Measurements from ENCODE around the gene ATG5.

The ATG5 gene

DNA sequence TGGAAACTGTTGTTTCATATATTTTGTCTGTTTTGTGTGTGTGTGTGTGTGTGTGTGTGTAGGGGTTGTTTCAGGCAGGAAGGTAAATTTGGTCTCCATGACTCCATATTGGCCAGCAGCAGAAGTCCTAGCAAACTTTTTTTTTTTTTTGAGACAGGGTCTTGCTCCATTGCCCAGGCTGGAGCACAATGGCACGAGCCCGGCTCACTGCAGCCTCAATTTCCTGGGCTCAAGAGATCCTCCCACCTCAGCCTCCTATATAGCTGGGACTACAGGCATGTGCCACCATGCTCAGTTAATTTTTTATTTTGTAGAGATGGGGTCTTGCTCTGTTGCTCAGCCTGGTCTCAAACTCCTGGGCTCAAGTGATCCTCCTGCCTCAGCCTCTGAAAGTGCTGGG lies 163.7 kb downstream of the ATG5 start:
- Histone ChIP-seq H3K27me3 (ENCODE audit: insufficient read depth, insufficient read length) (no peaks in the 10 kb centered on the region), H3K9ac (ENCODE audit: insufficient read length, low read depth) (no peak overlapping the region), H3K9me3 (ENCODE audit: insufficient read depth, low read length) (no peaks in the 10 kb centered on the region), H3K4me1 (ENCODE audit: insufficient read depth, insufficient read length) (peaks cover 4% of the 10 kb centered on the region), H3K4me3 (ENCODE audit: insufficient read length, low read depth) (no peak overlapping the region), H3K36me3 (ENCODE audit: insufficient read depth, insufficient read length, low read length) (no peaks in the 10 kb centered on the region)
- TF ChIP-seq SUZ12 (IDR thresholded peaks at IDR 0.05; ENCODE audit: extremely low read depth, insufficient read depth, insufficient read length) (no peak), ZNF274 (IDR thresholded peaks at IDR 0.05; ENCODE audit: low read depth, low read length) (no peak), YY1 (IDR thresholded peaks at IDR 0.05; ENCODE audit: insufficient read depth, insufficient read length) (no peak)
- no peak for DNase-seq (ENCODE audit: low read depth, low spot score)

DNA sequence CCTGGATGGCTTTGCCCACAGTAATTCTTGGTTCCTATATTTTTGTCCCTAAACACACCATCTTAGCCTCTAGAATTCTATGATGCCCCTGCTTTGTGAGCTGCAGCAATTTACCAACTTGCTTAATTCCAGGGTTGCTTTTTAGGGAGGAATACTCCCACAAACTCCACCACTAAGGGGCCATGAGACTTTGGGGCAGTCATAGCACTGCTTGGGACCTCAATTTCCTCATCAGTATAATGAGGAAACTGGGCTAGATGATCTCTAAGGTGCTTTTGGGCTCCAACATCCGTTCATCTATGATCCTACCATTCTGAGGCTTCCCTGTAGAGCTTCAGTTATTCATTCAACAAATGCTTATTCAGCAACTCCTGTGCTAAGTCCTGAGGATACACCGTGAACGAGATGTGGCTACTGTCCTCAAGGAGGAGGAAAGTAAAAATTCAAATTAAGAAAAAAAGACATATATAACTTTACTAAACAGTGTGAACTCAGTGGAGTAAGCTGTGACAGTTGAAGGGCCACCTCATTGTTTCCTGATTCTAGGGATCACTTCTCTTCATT lies 164.2 kb downstream of the ATG5 start:
- Histone ChIP-seq H3K9me3 (ENCODE audit: insufficient read depth, low read length) (no peaks in the 10 kb centered on the region), H3K9ac (ENCODE audit: insufficient read length, low read depth) (no peak overlapping the region), H3K27me3 (ENCODE audit: insufficient read depth, insufficient read length) (no peaks in the 10 kb centered on the region), H3K36me3 (ENCODE audit: insufficient read depth, insufficient read length, low read length) (no peaks in the 10 kb centered on the region), H3K4me3 (ENCODE audit: insufficient read length, low read depth) (no peak overlapping the region), H3K4me1 (ENCODE audit: insufficient read depth, insufficient read length) (peaks cover 4% of the 10 kb centered on the region)
- no peak for DNase-seq (ENCODE audit: low read depth, low spot score)
- TF ChIP-seq YY1 (IDR thresholded peaks at IDR 0.05; ENCODE audit: insufficient read depth, insufficient read length) (no peak), ZNF274 (IDR thresholded peaks at IDR 0.05; ENCODE audit: low read depth, low read length) (no peak), SUZ12 (IDR thresholded peaks at IDR 0.05; ENCODE audit: extremely low read depth, insufficient read depth, insufficient read length) (no peak)

DNA sequence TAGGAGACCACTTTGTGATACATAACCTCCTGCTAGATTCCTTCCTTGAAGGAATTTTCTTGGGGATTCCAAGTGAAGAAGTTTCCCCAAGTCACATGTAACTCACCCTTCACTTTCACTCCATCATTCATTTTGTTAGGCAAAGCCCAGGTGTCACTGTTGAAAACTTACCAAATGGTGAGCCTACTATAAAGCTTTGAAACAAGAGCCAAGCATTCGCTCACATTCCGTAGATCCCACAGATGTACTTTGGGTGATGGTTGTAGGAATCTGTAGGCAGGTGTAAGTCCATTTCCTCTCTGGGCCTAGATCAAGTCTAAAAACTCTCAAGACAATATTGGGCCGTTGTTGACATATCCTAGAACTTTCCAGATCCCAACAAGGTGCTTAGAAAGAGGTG lies 165.4 kb downstream of the ATG5 start:
- H3K4me1 ChIP-seq (ENCODE audit: insufficient read depth, insufficient read length) = peaks cover 4% of the 10 kb centered on the region
- TF ChIP-seq ZNF274 (IDR thresholded peaks at IDR 0.05; ENCODE audit: low read depth, low read length) = no peak
- TF ChIP-seq SUZ12 (IDR thresholded peaks at IDR 0.05; ENCODE audit: extremely low read depth, insufficient read depth, insufficient read length) = no peak
- no peak for TF ChIP-seq YY1 (IDR thresholded peaks at IDR 0.05; ENCODE audit: insufficient read depth, insufficient read length)

DNA sequence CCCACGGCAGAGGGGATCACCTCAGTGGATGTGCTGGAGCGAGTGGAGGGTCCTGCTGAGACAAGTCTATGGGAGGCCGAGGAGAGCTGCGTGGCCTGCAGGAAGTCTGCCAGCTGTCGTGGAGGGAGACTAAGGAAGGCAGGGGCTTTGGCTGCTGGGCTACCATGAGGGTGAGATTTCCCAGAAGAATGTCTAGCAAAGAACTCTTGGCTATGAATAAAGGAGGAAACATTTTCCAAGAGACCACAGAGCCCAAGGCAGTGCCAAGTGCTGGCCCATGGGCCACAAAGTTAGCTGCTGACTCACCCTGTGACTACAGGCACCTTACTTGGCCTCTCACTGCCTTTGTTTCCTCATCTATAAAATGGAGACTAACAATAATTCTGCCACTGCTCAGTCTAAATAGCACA lies 166.0 kb downstream of the ATG5 start:
- no peak for DNase-seq (ENCODE audit: low read depth, low spot score)

More for the DNA sequence above, 165.4 kb downstream of the ATG5 start:
- no peak overlapping the region for H3K4me3 ChIP-seq (ENCODE audit: insufficient read length, low read depth)
- no peaks in the 10 kb centered on the region for H3K36me3 ChIP-seq (ENCODE audit: insufficient read depth, insufficient read length, low read length)
- no peak for DNase-seq (ENCODE audit: low read depth, low spot score)
- H3K9ac ChIP-seq (ENCODE audit: insufficient read length, low read depth) = no peak overlapping the region
- H3K27me3 ChIP-seq (ENCODE audit: insufficient read depth, insufficient read length) = no peaks in the 10 kb centered on the region
- H3K9me3 ChIP-seq (ENCODE audit: insufficient read depth, low read length) = no peaks in the 10 kb centered on the region

DNA sequence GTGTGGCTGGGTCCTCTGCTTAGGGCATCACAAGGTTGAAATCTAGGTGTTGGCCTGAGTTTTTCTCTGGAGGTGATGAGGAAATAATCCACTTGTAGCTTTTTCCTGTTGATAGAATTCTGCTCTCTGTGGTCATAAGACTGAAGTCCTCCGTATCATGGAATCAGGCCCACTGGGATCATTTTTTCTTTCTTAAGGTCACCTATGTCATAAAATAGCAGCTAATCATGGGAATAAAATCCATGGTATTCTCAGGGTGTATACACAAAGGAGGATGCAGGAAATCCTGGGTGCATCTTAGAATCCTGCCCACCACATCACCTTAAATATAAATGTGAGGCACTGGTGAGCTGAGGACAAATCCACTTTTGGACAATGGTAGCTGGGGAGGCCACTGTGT lies 166.7 kb downstream of the ATG5 start:
- H3K4me1 ChIP-seq (ENCODE audit: insufficient read depth, insufficient read length) = no peaks in the 10 kb centered on the region

More for the DNA sequence above, 166.0 kb downstream of the ATG5 start:
- Histone ChIP-seq H3K9me3 (ENCODE audit: insufficient read depth, low read length) (no peaks in the 10 kb centered on the region), H3K4me1 (ENCODE audit: insufficient read depth, insufficient read length) (peaks cover 4% of the 10 kb centered on the region), H3K9ac (ENCODE audit: insufficient read length, low read depth) (no peak overlapping the region), H3K4me3 (ENCODE audit: insufficient read length, low read depth) (no peak overlapping the region), H3K27me3 (ENCODE audit: insufficient read depth, insufficient read length) (no peaks in the 10 kb centered on the region), H3K36me3 (ENCODE audit: insufficient read depth, insufficient read length, low read length) (no peaks in the 10 kb centered on the region)
- TF ChIP-seq ZNF274 (IDR thresholded peaks at IDR 0.05; ENCODE audit: low read depth, low read length) = no peak
- TF ChIP-seq SUZ12 (IDR thresholded peaks at IDR 0.05; ENCODE audit: extremely low read depth, insufficient read depth, insufficient read length) = no peak
- no peak for TF ChIP-seq YY1 (IDR thresholded peaks at IDR 0.05; ENCODE audit: insufficient read depth, insufficient read length)

DNA sequence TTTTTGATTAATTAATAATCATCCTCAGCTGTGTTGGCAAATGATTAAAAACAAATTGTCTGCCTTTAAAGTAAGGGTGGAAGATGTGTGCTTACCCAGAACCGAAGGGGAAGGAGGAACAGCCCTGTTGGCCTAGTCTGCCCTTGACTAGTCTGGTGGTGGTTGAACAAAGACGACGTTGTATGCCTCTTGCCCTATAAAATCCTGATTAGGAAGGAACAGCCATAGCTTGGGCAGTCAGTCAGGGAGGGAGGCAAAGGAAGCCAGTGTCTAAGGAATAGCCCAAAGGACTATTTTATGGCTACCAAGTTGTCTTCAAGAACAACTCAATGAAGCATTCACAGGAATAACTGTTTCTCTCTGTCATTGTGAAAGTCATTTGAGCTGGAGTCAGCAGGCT lies 168.7 kb downstream of the ATG5 start:
- H3K4me1 ChIP-seq (ENCODE audit: insufficient read depth, insufficient read length) = no peaks in the 10 kb centered on the region
- no peak for DNase-seq (ENCODE audit: low read depth, low spot score)

More for the DNA sequence above, 166.7 kb downstream of the ATG5 start:
- H3K4me3 ChIP-seq (ENCODE audit: insufficient read length, low read depth) = no peak overlapping the region
- TF ChIP-seq YY1 (IDR thresholded peaks at IDR 0.05; ENCODE audit: insufficient read depth, insufficient read length) (no peak), ZNF274 (IDR thresholded peaks at IDR 0.05; ENCODE audit: low read depth, low read length) (no peak), SUZ12 (IDR thresholded peaks at IDR 0.05; ENCODE audit: extremely low read depth, insufficient read depth, insufficient read length) (no peak)
- no peaks in the 10 kb centered on the region for H3K27me3 ChIP-seq (ENCODE audit: insufficient read depth, insufficient read length)
- no peaks in the 10 kb centered on the region for H3K36me3 ChIP-seq (ENCODE audit: insufficient read depth, insufficient read length, low read length)
- no peak overlapping the region for H3K9ac ChIP-seq (ENCODE audit: insufficient read length, low read depth)
- no peaks in the 10 kb centered on the region for H3K9me3 ChIP-seq (ENCODE audit: insufficient read depth, low read length)
- no peak for DNase-seq (ENCODE audit: low read depth, low spot score)

DNA sequence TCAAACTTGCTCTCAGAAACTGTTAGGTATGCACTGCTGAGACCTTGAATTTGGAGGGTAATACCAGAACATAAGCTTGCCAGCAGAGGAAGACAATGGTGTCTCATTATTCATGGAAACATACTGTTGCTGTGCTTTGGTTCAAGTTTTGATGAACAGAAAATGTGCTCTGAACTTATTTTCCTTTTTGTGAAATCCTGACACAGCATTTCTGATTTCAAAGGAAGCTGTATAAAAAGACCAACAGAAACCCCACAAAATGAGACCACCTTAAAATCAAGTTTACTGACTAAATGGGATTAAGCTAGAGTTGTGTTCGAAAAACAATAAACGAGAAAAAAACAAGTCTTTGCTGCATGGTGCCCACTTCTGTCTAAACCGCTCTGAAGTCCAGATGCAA lies 169.1 kb downstream of the ATG5 start:
- Histone ChIP-seq H3K27me3 (ENCODE audit: insufficient read depth, insufficient read length) (no peaks in the 10 kb centered on the region), H3K36me3 (ENCODE audit: insufficient read depth, insufficient read length, low read length) (no peaks in the 10 kb centered on the region), H3K9ac (ENCODE audit: insufficient read length, low read depth) (no peak overlapping the region), H3K4me3 (ENCODE audit: insufficient read length, low read depth) (no peak overlapping the region), H3K9me3 (ENCODE audit: insufficient read depth, low read length) (no peaks in the 10 kb centered on the region), H3K4me1 (ENCODE audit: insufficient read depth, insufficient read length) (no peaks in the 10 kb centered on the region)
- TF ChIP-seq YY1 (IDR thresholded peaks at IDR 0.05; ENCODE audit: insufficient read depth, insufficient read length) = no peak
- no peak for TF ChIP-seq SUZ12 (IDR thresholded peaks at IDR 0.05; ENCODE audit: extremely low read depth, insufficient read depth, insufficient read length)
- TF ChIP-seq ZNF274 (IDR thresholded peaks at IDR 0.05; ENCODE audit: low read depth, low read length) = no peak
- no peak for DNase-seq (ENCODE audit: low read depth, low spot score)

More for the DNA sequence above, 168.7 kb downstream of the ATG5 start:
- no peak for TF ChIP-seq YY1 (IDR thresholded peaks at IDR 0.05; ENCODE audit: insufficient read depth, insufficient read length)
- no peak for TF ChIP-seq ZNF274 (IDR thresholded peaks at IDR 0.05; ENCODE audit: low read depth, low read length)
- TF ChIP-seq SUZ12 (IDR thresholded peaks at IDR 0.05; ENCODE audit: extremely low read depth, insufficient read depth, insufficient read length) = no peak
- no peaks in the 10 kb centered on the region for H3K36me3 ChIP-seq (ENCODE audit: insufficient read depth, insufficient read length, low read length)
- no peak overlapping the region for H3K4me3 ChIP-seq (ENCODE audit: insufficient read length, low read depth)
- no peak overlapping the region for H3K9ac ChIP-seq (ENCODE audit: insufficient read length, low read depth)
- H3K9me3 ChIP-seq (ENCODE audit: insufficient read depth, low read length) = no peaks in the 10 kb centered on the region
- H3K27me3 ChIP-seq (ENCODE audit: insufficient read depth, insufficient read length) = no peaks in the 10 kb centered on the region

Measured in NT2/D1 (cell line).